Dedifferentiated amniotic fluid mesenchymal stem cell (primary cell): ENCODE data around the gene GLIS1.
A peak's percentile ranks its signal among the peaks of the same experiment; 100 is the strongest.

Experiments
- DNase-seq: peaks from one replicate; pipeline ENCODE4 v3.0.0-alpha.2; 2016; ENCODE audit errors: extremely low spot score

GLIS1 gene

DNA sequence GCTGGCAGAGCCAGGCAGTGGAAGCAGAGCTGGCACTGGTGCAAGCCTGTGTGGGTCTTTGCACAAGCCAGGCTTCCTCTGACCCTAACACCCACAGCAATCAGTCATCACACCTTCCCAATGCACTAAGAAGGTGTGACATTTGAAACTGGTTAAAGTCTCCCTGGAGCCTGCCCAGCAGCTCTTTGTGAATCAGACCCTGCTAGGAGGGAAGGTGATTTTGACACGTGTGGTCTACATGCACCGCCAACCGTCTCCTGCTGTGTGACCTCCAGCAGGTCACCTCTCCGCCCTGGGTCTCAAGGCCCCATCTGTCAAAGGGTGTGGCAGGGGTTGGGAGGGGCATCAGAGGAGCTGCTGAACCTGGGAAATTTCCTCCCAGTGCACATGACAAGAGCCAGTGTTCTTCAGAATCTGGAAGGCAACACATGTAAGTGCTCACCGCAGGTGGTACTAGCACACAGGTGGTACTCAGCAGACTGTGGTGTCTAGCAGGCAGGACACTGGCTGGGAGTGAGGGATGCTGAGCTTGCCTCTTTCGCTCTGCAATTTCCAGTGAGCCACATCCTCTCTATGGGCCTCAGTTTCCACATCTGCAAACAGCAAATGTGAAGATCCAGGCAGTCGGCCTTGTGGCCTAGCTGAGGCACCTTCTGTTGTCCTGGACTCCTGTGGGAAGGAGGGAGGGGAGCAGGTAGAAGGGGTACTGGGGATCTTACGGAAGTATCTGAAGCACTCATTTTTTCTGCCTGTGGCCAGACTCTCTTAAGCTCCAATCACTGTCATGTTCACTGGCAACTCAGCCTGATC lies 156.5 kb downstream of the GLIS1 start:
- no peak for DNase-seq

DNA sequence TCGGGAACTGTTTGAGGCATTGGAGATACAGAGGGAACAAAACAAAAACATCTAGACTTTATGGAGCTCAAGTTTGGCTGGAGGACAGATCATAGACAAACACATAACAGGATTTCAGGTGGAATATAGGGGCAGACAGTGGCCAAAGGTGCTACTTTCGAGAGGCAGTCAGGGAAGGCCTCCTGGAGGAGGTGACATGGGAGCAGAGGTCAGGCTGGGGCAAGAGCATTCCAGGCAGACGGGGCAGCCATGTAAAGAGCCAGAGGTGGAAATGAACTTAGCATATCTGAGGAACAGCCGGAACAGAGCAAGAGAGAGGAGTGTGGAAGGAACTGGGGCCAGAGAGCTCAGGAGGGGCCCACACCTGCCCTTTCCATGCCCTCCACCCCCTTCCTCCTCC lies 157.5 kb downstream of the GLIS1 start:
- no peak for DNase-seq

DNA sequence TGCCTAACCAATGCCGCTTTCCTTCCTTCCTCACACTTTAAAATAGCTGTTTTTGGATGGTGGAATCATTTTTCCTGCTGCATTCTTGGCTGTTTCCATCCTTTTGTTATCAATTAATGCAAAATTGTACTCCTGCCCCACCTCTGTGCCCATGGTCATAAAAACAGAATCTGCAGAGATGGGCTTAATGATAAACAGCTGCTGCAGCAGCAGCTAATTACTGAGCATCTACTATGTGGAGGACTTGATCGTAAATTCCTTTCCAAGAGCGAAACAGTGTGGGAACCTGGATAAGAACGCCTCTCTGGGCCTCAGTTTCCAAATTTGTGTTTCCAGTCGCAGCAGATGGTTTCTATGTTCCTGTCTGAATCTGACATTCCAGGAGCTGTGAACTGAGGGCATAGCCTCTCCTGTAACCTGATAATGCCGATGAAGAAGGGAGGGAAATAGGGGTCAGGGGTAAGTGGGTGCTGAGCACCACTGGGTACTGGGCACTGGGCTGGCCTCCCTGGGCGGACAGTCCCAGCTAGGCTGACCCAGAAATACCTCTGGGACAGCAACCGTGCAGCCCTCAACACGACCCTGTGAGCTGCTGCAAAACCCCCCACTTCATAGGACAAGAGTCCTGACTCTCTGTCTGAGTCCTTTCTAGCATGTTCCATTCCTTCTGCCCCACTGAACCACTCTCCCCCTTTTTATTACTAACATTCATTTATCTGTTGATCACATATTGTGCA lies 158.1 kb downstream of the GLIS1 start:
- DNase-seq = no peak

DNA sequence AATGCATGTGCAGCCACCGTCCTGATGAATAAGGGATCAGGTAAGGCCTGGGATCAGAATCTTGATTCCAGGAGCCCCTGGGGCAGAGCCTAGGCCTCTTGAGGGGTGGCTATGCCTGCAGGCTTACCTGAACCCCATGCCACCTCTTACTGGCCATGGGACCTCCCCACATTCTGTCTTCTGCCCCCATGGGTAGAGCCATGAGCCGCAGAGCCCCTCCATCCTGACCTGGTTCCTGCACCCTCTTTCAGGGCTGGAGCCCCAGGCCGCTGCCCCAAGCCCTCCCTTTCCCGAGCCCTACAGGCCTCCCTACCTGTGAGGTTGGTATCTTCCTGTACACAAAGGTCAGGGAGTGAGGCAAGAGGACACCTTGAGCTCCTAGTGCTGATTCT lies 159.0 kb downstream of the GLIS1 start:
- DNase-seq = no peak

DNA sequence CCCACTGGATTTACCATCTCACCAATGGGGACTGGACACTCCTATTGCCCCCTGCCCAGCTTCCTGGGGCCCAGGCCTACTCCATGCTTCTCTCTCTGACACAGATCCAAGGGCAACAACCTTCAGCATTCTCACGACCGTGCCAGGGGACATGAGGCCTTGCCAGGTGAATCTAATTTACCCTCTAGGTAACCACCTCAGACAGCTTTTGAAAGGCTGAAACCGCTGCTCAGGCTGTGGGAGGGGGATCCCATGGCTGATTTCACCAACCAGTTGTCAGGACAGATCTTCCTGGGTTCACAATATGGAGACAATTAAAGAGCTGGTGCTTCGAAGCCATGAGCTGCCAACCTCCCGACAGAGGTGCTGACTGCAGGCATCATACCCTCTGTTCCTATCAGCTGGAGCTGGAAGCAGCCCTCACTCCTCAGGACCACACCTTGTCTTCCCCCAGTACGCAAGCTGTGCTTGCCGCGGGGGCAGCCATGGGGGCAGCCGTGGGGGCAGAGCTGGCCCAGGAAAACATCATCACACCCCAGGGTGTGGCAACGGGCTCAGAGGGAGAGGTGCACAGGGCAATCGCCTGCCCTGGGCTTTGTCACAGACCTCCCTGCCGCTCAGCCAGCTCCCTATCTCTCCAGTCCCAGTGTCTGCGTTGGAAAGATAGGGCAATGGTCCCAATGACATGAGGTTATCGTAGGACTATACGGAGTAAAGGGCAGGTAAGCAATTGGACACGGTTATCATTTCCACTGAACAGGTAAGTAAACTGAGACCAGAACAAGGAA lies 159.5 kb downstream of the GLIS1 start:
- DNase-seq = no peak

DNA sequence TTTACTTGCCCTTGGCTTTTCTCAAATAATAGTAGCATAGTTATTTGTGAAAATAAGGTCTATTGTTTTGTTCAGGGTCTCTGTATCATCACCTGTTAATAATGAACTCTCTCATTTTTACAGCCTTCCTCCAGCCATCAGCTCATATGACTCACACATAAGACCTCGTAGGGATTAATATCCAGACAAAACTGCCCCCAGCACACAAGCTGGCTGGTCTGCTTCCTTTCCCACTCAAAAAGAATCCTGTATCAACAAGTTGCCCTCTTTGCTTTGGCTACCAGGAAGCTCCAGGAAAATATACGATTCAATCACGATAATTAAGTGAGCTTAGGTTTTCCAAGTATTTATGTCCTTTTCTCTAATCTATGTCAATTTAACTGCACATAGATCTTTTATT lies 160.6 kb downstream of the GLIS1 start:
- DNase-seq = no peak

DNA sequence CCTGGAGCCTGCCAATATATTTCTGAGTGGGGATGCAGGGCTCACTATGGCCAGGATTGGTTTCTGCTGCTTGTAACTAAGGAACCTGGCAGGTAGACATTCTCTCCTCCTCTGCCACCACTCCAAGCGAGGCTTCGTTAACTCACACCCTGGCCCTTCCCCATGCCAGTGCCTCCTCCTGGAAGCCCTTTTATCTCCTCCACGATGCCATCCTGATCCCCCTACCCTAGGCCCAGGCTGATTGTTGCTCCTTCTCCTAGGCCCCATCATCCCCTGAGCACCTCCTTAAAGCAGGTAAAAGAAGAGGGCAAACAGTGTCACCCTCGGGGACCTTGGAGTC lies 161.2 kb downstream of the GLIS1 start:
- DNase-seq = no peak

DNA sequence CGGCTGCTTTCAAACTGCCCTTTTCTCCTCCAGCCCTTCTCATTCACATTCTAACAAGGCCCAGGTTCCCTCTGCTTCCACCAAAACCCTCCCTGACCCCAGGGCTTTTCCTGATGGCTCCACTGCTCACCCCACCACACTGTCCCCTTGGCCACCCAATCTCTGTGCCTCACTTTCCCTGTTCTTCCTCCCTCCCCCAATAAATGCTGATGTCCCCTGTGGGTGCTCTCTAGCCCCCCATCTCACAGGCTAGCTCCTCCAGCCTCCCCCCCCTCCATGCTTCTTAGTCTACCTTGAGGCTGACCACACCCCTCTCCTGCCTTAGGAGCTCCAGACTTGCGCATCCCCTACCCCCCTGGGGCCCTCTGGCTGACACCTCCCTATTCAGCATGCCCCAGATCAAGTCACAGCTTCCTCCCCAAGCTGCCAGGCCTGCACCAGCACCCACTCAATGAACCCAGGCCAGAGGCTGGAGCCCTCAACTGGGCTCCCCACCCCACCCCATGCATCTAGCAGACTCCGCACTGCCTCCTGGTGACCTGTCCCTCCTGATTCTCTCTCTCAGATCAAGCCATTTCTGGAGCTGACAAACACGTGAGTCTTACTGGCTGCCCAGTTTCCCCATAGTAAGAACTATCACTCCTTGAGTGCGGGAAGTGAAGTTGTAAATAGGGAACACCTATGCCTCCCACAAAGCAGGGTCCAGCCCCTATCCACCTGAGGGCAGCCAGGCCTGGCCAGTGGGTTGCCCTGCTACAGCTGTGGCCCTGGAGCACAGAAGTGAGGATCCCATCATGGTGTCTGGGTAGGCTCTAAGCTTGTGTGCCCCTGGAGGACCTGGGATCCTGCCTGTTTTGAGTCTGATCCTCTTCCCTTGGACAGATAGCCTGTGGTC lies 161.9 kb downstream of the GLIS1 start:
- no peak for DNase-seq

DNA sequence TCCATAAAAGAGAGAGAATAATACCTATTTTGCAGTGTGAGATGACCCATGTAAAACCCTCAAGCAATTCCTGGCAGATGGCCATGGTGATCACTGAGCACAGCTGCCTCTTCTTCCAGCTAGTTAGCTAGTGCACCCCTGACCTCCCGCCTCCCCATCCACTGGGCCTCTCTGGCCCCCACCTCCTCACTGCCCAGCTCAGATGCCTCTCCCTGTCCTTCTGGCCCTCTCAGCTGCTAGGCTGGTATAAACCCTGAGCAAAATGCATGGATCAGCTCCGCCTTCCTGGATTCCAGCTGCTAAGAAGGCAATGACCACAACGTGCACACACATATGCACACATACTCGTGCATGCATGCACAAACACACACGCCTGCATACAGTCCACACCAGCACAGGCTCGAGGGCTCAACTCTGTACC lies 162.6 kb downstream of the GLIS1 start:
- DNase-seq = no peak

DNA sequence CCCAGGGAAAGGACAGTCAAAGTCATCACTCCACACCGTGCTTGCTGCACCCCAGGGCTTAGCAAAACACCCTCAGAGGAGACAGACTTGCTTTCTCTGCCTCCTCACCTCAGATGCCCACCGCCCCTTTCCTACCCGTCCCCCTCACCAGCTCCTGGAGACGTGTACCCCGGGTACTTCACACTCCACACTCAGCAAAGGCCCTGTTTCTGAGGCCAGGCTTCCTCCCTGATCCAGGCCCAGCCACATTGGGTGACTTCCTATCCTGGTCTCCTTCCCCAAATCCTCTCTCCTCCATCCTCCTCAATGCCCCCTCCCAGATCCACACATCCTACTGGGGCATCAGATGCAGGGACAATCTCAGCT lies 163.0 kb downstream of the GLIS1 start:
- no peak for DNase-seq

DNA sequence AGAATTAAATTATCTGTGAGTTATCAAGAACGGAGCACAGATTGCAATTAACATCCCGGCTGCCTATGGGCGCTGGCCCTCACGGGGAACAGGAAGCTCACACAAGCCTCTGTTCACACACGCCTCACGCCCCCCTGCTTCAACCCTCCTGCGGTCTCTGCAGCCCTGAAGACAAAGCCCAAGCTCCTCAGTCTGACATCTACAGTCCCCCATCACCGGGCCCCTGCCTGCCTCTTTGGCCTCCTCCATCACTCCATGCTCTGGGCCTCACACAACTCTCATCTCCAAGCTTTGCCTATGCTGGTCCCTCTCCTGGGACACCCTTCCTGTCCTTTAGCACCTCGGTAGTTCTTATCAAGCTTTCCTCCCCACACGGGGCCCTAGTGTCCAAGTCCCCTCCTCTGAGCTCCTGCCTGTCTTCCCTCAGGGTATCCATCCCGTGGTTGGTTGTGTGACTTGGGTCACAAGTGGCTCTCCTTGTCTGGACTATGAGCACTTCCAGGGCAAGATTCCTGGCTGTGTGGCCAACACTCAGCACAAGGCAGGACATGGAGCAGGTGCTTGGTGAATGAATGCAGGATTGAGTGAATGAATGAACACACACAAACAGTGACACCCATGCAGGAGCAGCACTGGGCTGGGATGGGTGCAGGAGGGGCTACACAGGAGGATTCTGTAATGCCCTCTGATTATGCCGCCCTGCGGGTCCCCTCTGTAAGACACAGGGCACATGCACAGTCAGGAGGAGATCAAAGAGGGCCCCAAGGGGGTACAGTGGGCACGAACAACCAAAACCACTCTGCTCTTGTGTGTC lies 163.6 kb downstream of the GLIS1 start:
- no peak for DNase-seq

DNA sequence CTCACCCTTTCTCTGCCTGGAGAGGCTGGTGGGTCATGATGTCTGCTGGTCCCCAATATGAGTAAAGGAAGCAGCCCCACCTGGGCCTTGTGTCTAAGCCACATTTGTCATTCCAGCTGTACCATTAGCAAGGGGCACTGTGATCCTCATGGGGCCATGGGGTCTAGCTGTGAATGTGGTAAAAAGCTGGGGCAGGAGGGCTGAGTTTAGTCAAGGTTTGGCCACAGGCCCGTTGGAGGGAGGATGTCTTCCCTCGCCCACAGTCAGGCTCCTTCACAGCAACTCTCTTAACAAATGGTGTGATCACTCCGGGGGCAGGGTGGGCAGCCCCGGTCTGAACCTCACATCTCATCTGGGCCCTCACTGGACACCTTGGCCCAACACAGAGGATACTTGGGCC lies 164.3 kb downstream of the GLIS1 start:
- DNase-seq = no peak

DNA sequence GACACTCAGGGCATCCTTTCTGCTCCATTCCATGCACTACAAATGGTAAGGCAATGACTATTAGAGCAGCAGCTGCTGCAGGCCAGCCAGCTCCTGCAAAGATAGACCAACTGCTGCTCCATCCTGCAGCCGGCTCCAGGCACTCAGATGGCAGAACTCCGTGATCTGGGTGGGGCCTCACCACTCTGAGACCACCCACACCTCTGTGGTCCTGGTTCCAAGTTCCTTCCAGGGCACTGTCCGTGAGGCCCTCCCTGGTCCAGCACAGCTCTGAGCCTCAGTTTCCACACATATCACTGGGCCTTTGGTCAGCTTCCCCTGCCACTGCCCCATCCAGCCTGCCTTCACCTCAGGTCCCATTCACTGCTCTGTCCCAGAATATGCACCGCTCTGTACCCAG lies 165.0 kb downstream of the GLIS1 start:
- no peak for DNase-seq

DNA sequence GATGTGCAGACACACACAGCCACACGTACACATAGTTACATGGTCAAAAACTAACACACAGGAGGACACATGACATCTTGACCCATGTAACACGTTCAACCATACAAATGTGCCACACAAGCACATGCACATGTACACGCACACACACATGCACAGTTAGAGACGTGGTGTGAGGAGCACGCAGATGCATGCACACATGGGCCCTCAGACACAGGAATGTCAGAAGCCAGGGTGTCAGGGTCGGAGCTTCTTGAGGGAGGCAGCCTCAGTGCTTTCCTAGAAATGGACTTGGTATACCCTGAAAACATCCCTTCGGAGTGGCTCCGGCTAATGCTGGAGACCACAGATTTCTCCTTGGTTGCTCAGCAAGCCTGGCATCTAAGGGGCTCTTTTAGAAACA lies 165.4 kb downstream of the GLIS1 start:
- DNase-seq = no peak

DNA sequence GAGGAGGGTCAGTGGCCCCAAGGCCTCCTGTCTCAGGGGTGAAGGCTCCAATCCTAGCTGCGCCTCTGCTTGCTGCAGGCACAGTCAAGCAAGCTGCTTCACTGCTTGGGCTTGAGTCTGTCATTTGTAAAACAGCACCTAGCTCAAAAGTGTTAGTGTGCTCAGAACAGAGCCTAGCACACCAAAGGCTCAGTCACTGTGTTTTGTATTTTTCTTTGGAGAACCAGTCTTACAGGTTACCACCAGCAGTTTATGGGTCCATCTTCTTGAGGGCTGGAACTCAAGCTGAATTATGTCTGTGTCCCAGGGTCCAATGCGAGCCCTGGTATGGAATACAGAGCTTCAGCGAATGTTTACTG lies 166.2 kb downstream of the GLIS1 start:
- DNase-seq = no peak

DNA sequence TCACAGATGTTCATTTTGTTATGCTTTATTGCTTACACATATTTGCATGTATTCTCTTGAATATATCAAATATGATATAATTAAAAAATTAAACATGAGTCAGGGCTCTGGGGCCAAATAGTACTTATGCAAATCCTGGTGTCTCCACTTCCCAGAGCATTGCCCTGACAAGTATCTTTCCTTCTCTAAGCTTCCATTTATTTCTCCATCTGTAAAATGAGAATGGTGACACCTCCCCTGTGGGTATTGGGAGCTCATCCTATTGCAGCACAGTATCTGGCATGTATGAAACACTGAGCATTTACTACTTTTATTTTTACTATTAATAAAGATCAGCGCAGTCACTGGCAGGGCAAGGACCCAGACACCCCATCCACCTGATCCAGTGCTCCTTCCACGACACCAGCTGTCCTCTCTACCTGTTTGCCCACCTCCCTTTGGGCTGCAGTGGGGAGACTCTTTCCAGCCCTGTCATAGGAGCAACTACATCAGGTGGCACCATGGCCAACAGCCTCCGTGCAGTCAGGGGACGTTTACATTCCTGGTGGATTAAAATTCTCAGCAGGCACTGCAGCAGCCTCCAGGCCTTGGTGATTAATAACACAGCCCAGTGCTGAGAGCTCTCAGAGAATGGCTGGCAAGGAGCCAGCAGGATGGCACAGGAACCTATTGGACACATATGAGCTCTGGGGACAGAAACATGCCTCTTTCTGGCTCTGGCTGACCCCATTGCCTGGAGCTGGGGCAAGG lies 166.7 kb downstream of the GLIS1 start:
- DNase-seq = peak; percentile 93

DNA sequence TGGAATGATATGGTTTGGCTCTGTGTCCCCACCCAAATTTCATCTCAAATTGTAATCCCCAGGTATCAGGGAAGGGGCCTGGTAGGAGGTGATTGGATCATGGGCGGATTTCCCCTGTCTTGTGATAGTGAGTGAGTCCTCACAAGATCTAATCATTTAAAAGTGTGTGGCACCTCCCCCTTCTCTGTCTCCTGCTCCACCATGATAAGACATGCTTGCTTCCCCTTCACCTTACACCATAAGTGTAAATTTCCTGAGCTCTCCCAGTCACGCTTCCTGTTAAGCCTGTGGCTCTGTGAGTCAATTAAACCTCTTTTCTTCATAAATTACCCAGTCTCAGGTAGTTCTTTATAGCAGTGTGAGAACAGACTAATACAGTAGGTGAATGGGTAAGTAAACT lies 170.4 kb downstream of the GLIS1 start:
- no peak for DNase-seq

DNA sequence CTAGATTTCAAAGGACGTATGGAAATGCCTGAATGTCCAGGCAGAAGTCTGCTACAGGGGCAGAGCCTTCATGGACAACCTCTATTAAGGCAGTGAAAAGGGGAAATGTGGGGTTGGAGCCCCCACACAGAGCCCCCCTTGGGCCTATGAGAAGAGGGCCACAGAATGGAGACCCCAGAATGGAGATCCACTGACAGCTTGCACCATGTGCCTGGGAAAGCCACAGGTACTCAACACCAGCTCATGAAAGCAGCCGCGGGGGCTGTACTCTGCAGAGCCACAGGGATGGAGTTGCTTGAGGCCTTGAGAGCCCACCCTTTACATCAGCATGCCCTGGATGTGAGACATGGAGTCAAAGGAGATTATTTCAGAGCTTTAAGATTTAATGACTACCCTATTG lies 171.1 kb downstream of the GLIS1 start:
- DNase-seq = no peak

DNA sequence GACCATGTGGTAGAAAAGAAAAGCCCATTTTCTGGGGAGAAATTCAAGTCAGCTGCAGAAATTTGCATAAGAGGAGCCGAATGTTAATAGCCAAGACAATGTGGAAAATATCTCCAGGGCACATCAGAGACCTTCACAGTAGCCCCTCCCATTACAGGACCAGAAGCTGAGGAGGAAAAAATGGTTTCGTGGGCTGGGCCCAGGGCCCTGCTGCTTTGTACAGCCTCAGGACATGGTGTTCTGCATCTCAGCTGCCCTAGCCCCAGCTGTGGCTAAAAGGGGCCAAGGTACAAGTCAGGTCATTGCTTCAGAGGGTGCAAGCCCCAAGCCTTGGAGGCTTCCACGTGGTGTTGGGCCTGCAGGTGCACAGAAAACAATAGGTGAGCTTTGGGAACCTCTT lies 171.5 kb downstream of the GLIS1 start:
- no peak for DNase-seq

DNA sequence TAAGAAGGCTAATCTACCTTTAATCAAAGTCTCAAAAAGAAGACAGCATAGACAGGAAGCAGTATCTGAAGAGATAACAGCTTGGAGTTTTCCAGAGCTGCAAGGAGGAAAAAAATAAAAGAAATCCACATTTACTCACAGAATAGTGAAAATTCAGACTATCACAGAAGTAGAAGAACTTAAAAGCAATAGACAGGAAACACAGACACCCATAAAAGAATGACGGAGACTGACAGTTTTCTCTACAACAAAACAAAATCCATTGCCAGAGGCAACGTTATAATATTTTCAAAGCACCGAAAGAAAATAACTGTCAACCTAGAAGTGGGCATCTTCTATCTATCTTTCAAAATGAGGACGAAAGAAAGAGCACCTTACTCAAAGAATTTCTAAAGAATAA lies 175.4 kb downstream of the GLIS1 start:
- no peak for DNase-seq
